Stomach (tissue), 4 donors: ENCODE results near the gene PLCB4.

Source experiments
- CTCF ChIP-seq, 7 experiments: fragments of 450-650 bp in 4 of 7; fragments of 200-600 bp in 3 of 7; sonication (generic) in 3 of 7; IDR thresholded peaks; one replicate each; pipeline ENCODE4 v1.5.1; 2016 to 2019; ENCODE audit warnings: antibody characterized with exemption in 7 of 7, control low read depth in 2 of 7, mild to moderate bottlenecking in 1 of 7
- EP300 ChIP-seq: sonication (generic); formaldehyde crosslinking; IDR thresholded peaks from one replicate; pipeline ENCODE4 v1.6.1; 2017; ENCODE audit warnings: antibody characterized with exemption
- POLR2A ChIP-seq, 4 donors: fragments of 450-650 bp; IDR thresholded peaks; one replicate each; pipeline ENCODE4 v1.6.1; 2016; ENCODE audit warnings: antibody characterized with exemption in 4 of 4, control low read depth in 2 of 4, mild to moderate bottlenecking in 1 of 4, moderate library complexity in 1 of 4

GRCh38 chr20:9131841-9132240 lies 63.0 kb downstream of the PLCB4 start:
- no peak for TF ChIP-seq CTCF (IDR thresholded peaks at IDR 0.05)
- TF ChIP-seq POLR2A (IDR thresholded peaks at IDR 0.05), result no peak
- no peak for TF ChIP-seq EP300
